ENCODE measurements around the gene DNAJC11.
"Not testable (repeated sequence)": the region's sequence is repeated elsewhere in the genome, so short reads cannot be mapped to it uniquely, and the experiment has no call there.

DNAJC11 gene

DNA sequence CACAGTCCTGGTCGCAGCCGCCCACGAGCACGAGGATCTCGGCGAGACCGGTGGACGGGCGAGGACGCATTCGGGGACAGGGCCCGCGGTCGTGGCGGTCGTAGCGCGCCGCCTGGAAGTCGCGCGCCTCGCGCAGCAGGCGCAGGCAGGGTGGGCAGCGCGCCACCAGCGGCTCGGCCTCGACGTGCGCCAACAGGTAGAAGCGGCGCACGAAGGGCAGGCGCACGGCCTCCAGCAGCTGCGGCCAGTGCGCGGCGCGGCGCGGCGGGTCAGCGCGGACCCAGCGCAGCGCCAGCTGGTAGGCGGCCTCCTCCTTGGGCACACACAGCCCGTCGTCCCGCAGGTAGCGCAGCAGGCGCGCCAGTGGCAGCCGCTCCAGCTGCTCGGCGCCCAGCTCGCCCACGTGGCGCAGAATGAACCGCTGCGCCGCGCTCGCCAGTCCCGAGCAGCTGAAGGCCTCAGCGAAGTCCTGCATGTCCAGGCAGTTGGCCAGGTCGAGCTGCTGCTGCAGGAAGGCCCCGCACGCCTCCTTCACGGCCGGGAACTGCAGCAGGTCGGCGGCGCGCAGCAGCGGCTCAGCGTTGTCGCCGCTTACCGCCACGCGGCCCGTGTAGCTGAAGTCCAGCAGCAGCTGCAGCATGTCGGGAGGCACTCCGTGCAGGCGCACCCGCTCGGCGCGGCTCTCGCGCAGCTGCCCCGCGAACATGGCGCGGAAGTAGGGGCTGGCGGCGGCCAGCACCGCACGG, 99.5 kb downstream of the DNAJC11 start:
- TF ChIP-seq, protein P1, sequence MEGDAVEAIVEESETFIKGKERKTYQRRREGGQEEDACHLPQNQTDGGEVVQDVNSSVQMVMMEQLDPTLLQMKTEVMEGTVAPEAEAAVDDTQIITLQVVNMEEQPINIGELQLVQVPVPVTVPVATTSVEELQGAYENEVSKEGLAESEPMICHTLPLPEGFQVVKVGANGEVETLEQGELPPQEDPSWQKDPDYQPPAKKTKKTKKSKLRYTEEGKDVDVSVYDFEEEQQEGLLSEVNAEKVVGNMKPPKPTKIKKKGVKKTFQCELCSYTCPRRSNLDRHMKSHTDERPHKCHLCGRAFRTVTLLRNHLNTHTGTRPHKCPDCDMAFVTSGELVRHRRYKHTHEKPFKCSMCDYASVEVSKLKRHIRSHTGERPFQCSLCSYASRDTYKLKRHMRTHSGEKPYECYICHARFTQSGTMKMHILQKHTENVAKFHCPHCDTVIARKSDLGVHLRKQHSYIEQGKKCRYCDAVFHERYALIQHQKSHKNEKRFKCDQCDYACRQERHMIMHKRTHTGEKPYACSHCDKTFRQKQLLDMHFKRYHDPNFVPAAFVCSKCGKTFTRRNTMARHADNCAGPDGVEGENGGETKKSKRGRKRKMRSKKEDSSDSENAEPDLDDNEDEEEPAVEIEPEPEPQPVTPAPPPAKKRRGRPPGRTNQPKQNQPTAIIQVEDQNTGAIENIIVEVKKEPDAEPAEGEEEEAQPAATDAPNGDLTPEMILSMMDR (IDR thresholded peaks at IDR 0.05; ENCODE audit: borderline replicate concordance, extremely low read depth, low read length, poor library complexity, severe bottlenecking): no peak
- no peak for TF ChIP-seq EZH2 (IDR thresholded peaks at IDR 0.05; ENCODE audit: borderline replicate concordance, low read depth, low read length, severe bottlenecking)
- H3K4me1 ChIP-seq (ENCODE audit: insufficient read depth, low read length): peaks cover 58% of the 10 kb centered on the region
- H3K27ac ChIP-seq (ENCODE audit: low read length): peak overlapping the region; percentile 85
- H3K4me2 ChIP-seq (ENCODE audit: insufficient read depth, low read length): peak overlapping the region; percentile 89
- H3K9ac ChIP-seq (ENCODE audit: low read depth, low read length): peak overlapping the region; percentile 68
- ATAC-seq (ENCODE audit: insufficient read depth, low read depth): peak; percentile 66
- no peaks in the 10 kb centered on the region for H3K27me3 ChIP-seq (ENCODE audit: insufficient read depth, low read length, poor library complexity)
- peaks cover 25% of the 10 kb centered on the region for H3K36me3 ChIP-seq (ENCODE audit: insufficient read depth, low read length)
- H3K4me3 ChIP-seq (ENCODE audit: low read depth in 1 of 2, low read length in 2 of 2): peak overlapping the region; percentile 52 to 84
- peaks cover 44% of the 10 kb centered on the region for H3K79me2 ChIP-seq (ENCODE audit: insufficient read depth, low read length)
- H2AFZ ChIP-seq (ENCODE audit: low read depth, low read length): peak overlapping the region; percentile 76
- peaks cover 38% of the 10 kb centered on the region for H4K20me1 ChIP-seq (ENCODE audit: insufficient read depth, low read length)
- DNase-seq: peak; percentile 68
- no peaks in the 10 kb centered on the region for H3K9me3 ChIP-seq (ENCODE audit: insufficient read depth, low read length, severe bottlenecking)

DNA sequence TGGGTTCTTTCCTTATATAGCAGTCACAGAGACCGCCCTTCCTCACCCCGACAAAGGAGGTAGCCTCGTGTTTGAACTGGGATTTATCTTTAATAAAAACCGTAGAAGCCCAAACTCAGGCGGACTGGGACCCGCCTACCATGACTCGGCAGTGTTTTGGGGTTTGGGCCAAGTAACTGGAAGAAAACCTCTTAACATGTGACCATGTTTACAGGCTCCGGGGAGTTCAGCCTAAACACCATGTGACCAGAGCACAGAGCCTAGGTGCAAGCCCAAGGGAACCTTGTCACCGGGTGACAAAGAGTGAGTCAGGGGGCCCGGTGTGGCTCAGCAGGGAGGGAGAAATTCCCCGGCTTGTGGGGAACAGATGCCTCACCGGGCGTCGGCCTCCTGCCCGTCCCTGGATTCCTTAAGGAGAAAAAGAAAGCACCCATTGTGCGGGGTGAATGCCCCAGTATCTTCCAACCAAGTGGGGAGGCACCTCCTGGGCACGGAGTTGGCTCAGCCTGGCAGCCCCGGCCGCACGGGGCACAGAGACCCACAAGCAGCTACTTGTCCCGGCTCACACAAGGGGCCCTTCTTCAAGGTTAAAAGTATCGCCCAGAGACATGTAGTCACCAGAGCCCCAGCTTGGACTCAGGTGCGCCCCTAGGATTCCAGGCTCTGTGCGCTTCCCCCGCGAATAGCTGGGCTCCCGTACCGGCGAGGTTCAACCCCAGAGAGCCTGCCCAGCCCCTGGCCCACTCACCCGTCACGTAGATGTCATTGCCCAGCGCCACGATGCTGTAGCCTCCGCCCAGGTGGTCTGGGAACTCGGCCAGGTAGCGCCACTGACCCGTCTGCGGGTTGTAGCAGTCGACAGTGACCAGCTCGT, 100.3 kb downstream of the DNAJC11 start:
- peak overlapping the region; percentile 85 for H3K27ac ChIP-seq (ENCODE audit: low read length)

DNA sequence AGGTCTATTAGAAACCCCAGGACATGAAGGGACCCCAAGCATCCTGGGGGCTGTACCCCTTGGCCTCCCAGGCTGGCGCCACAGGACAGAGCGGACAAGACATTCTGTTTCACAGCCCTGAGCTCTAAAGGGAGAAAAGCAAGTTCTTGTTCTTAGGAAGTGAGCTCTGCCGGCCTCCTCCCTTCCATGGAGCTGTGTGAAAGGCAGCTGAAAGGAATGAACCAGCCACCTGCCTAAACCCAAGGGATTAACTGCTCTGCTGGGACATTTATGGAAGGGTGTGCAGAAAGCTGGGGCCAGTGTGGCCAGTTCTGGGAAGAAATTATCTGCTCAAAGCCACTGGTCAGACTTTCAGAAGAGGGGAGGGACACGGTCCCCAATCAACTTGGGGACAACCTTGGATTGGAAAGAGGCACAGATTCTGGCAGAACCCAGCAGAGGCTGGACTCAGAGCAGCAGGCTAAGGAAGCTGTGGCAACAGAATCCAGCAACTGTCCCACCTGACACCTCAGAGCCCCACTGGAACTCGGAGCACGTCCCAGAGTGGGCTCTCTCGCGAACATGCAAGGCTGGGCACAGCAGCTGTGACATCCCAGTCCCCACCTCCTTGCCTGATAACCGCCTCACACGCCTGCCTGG, 101.1 kb downstream of the DNAJC11 start:
- H3K27ac ChIP-seq (ENCODE audit: low read length): peak overlapping the region; percentile 85
- peak overlapping the region; percentile 76 for H2AFZ ChIP-seq (ENCODE audit: low read depth, low read length)
- H4K20me1 ChIP-seq (ENCODE audit: insufficient read depth, low read length): peaks cover 53% of the 10 kb centered on the region
- H3K4me1 ChIP-seq (ENCODE audit: insufficient read depth, low read length): peaks cover 62% of the 10 kb centered on the region
- TF ChIP-seq, protein P1 (IDR thresholded peaks at IDR 0.05; ENCODE audit: borderline replicate concordance, extremely low read depth, low read length, poor library complexity, severe bottlenecking): no peak
- no peak for TF ChIP-seq EZH2 (IDR thresholded peaks at IDR 0.05; ENCODE audit: borderline replicate concordance, low read depth, low read length, severe bottlenecking)
- peak overlapping the region; percentile 89 for H3K4me2 ChIP-seq (ENCODE audit: insufficient read depth, low read length)
- H3K36me3 ChIP-seq (ENCODE audit: insufficient read depth, low read length): peaks cover 40% of the 10 kb centered on the region
- no peaks in the 10 kb centered on the region for H3K27me3 ChIP-seq (ENCODE audit: insufficient read depth, low read length, poor library complexity)
- ATAC-seq (ENCODE audit: insufficient read depth, low read depth) (peak; percentile 44), DNase-seq (no peak)
- peak overlapping the region; percentile 68 for H3K9ac ChIP-seq (ENCODE audit: low read depth, low read length)
- no peaks in the 10 kb centered on the region for H3K9me3 ChIP-seq (ENCODE audit: insufficient read depth, low read length, severe bottlenecking)
- H3K79me2 ChIP-seq (ENCODE audit: insufficient read depth, low read length): peaks cover 59% of the 10 kb centered on the region
- peak overlapping the region; percentile 52 to 84; a peak in 3 of 4 replicates for H3K4me3 ChIP-seq (ENCODE audit: low read depth in 1 of 2, low read length in 2 of 2)

More for the DNA sequence above, 100.3 kb downstream of the DNAJC11 start:
- Histone ChIP-seq H3K4me1 (ENCODE audit: insufficient read depth, low read length) (peaks cover 62% of the 10 kb centered on the region), H3K36me3 (ENCODE audit: insufficient read depth, low read length) (peaks cover 33% of the 10 kb centered on the region), H3K9me3 (ENCODE audit: insufficient read depth, low read length, severe bottlenecking) (no peaks in the 10 kb centered on the region), H4K20me1 (ENCODE audit: insufficient read depth, low read length) (peaks cover 46% of the 10 kb centered on the region), H3K4me2 (ENCODE audit: insufficient read depth, low read length) (peak overlapping the region; percentile 89), H3K27me3 (ENCODE audit: insufficient read depth, low read length, poor library complexity) (no peaks in the 10 kb centered on the region), H3K4me3 (ENCODE audit: low read depth in 1 of 2, low read length in 2 of 2) (peak overlapping the region; percentile 52 to 84), H2AFZ (ENCODE audit: low read depth, low read length) (peak overlapping the region; percentile 76), H3K9ac (ENCODE audit: low read depth, low read length) (peak overlapping the region; percentile 68), H3K79me2 (ENCODE audit: insufficient read depth, low read length) (peaks cover 52% of the 10 kb centered on the region)
- peak; percentile 47 for ATAC-seq (ENCODE audit: insufficient read depth, low read depth)
- TF ChIP-seq EZH2 (IDR thresholded peaks at IDR 0.05; ENCODE audit: borderline replicate concordance, low read depth, low read length, severe bottlenecking): no peak
- TF ChIP-seq, protein P1 (IDR thresholded peaks at IDR 0.05; ENCODE audit: borderline replicate concordance, extremely low read depth, low read length, poor library complexity, severe bottlenecking): peak; percentile 17
- DNase-seq: peak; percentile 62

DNA sequence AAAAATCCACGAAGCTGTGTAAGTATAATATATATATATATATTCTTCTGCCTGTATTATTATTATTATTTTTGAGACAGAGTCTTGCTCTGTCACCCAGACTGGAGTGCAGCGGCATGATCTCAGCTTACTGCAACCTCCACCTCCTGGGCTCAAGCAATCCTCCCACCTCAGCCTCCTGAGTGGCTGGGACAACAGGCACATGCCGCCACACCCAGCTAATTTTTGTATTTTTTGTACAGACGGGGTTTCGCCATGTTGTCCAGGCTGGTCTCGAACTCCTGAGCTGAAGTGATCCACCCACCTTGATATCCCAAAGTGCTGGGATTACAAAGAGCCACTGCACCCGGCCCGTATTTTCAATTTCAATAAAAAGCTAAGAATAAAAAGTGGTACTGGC, 101.6 kb downstream of the DNAJC11 start:
- Histone ChIP-seq H3K36me3 (ENCODE audit: insufficient read depth, low read length) (peaks cover 46% of the 10 kb centered on the region), H3K4me1 (ENCODE audit: insufficient read depth, low read length) (peaks cover 62% of the 10 kb centered on the region), H3K79me2 (ENCODE audit: insufficient read depth, low read length) (peaks cover 65% of the 10 kb centered on the region), H3K4me2 (ENCODE audit: insufficient read depth, low read length) (peak overlapping the region; percentile 89), H3K4me3 (ENCODE audit: low read depth in 1 of 2, low read length in 2 of 2) (peak overlapping the region; percentile 52 to 84; a peak in 3 of 4 replicates), H4K20me1 (ENCODE audit: insufficient read depth, low read length) (peaks cover 58% of the 10 kb centered on the region), H3K27ac (ENCODE audit: low read length) (peak overlapping the region; percentile 85), H3K9ac (ENCODE audit: low read depth, low read length) (peak overlapping the region; percentile 68)
- not testable (repeated sequence) for H3K9me3 ChIP-seq (ENCODE audit: insufficient read depth, low read length, severe bottlenecking); DNase-seq; H2AFZ ChIP-seq (ENCODE audit: low read depth, low read length); H3K27me3 ChIP-seq (ENCODE audit: insufficient read depth, low read length, poor library complexity); ATAC-seq (ENCODE audit: insufficient read depth, low read depth)
